ENCODE measurements around the gene SLC39A3. TPM values are rescaled to one million over a fixed set of nuclear protein-coding genes. Genes with fewer than 3 reads are reported as not detected.

SLC39A3 gene
- total and polyA plus RNA-seq, 10 of the 15 experiments (the other 5 are each of a cell fraction or from before 2014, with no cell fraction given) = 0.63 to 67.1 (median 51.2) TPM

DNA sequence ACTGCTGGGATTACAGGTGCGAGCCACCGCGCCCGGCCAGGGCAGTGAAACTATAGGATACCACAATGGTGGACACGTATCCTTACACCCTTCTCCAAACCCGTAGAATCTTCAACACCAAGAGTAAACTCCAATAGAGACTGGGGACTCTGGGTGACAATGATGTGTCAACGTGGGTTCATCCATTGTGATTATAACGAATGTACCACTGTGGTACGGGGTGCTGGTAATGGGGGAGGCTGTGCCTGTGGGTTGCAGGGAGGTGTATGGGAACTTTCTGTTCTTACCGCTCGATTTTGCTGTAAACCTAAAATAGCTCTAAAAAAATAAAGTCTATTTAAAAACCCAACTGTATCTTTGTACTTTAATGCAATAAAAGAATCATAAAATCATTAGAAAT, 49.0 kb downstream of the SLC39A3 start:
- 88% methylated on average over 11 of the region's 11 CpGs for WGBS (ENCODE audit: insufficient coverage, insufficient replicate concordance, low lambda C conversion rate, missing lambda C conversion rate)
- Histone ChIP-seq H3K9ac (ENCODE audit: control insufficient read depth, insufficient read depth, low read length) (no peak overlapping the region), H2AFZ (ENCODE audit: control insufficient read depth, low read depth, low read length) (no peak overlapping the region), H3K27ac (ENCODE audit: control insufficient read depth, insufficient read depth) (no peak overlapping the region), H3K9me3 (replicated peaks; ENCODE audit: control insufficient read depth, insufficient read depth, low read length) (peaks cover 2% of the 10 kb centered on the region; the same call in 1 of the 3 replicates), H3K4me2 (ENCODE audit: control insufficient read depth, insufficient read depth) (no peak overlapping the region), H3K4me1 (ENCODE audit: control insufficient read depth, insufficient read depth, low read length) (peaks cover 17% of the 10 kb centered on the region), H4K20me1 (ENCODE audit: control insufficient read depth, insufficient read depth) (no peaks in the 10 kb centered on the region), H3K4me3 (no peak overlapping the region), H3K27me3 (replicated peaks in 1 of 2; ENCODE audit: control insufficient read depth in 2 of 2, insufficient read depth in 2 of 2, low read length in 1 of 2) (no peaks in the 10 kb centered on the region), H3K36me3 (ENCODE audit: control insufficient read depth in 2 of 2, insufficient read depth in 2 of 2, low read length in 1 of 2) (no peaks in the 10 kb centered on the region; a peak in 1 of 4 replicates), H3K79me2 (ENCODE audit: control insufficient read depth, insufficient read depth, low read length) (peaks cover 16% of the 10 kb centered on the region)
- CTCF ChIA-PET = no interaction called here
- intact Hi-C loops (cut with micrococcal nuclease; ENCODE audit: unreplicated experiment) (no loop called here), in situ Hi-C loops (cut with MboI) (no loop called here)
- POLR2A ChIA-PET = no interaction called here
- SMC1A ChIA-PET (ENCODE audit: uncharacterized antibody, unreplicated experiment) = no interaction called here
- no peak for FAIRE-seq
- no peak for ATAC-seq
- BruUV-seq (replicated peaks) = no TSS peak
- no peak for TF ChIP-seq SUZ12 (IDR thresholded peaks at IDR 0.05; ENCODE audit: unreplicated experiment)
- no peak for TF ChIP-seq ZBED1 (IDR thresholded peaks at IDR 0.05; ENCODE audit: borderline replicate concordance)
- TF ChIP-seq ZNF274 (IDR thresholded peaks at IDR 0.05; ENCODE audit: insufficient read depth, insufficient read length) = no peak
- TF ChIP-seq, protein P1, sequence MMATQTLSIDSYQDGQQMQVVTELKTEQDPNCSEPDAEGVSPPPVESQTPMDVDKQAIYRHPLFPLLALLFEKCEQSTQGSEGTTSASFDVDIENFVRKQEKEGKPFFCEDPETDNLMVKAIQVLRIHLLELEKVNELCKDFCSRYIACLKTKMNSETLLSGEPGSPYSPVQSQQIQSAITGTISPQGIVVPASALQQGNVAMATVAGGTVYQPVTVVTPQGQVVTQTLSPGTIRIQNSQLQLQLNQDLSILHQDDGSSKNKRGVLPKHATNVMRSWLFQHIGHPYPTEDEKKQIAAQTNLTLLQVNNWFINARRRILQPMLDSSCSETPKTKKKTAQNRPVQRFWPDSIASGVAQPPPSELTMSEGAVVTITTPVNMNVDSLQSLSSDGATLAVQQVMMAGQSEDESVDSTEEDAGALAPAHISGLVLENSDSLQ (IDR thresholded peaks at IDR 0.05) = no peak
- no peak for TF ChIP-seq NFYA (IDR thresholded peaks at IDR 0.05; ENCODE audit: borderline replicate concordance, low read depth, low read length)
- no peak for TF ChIP-seq NR2F1 (conservative IDR thresholded peaks at IDR 0.05)
- TF ChIP-seq, protein P2, sequence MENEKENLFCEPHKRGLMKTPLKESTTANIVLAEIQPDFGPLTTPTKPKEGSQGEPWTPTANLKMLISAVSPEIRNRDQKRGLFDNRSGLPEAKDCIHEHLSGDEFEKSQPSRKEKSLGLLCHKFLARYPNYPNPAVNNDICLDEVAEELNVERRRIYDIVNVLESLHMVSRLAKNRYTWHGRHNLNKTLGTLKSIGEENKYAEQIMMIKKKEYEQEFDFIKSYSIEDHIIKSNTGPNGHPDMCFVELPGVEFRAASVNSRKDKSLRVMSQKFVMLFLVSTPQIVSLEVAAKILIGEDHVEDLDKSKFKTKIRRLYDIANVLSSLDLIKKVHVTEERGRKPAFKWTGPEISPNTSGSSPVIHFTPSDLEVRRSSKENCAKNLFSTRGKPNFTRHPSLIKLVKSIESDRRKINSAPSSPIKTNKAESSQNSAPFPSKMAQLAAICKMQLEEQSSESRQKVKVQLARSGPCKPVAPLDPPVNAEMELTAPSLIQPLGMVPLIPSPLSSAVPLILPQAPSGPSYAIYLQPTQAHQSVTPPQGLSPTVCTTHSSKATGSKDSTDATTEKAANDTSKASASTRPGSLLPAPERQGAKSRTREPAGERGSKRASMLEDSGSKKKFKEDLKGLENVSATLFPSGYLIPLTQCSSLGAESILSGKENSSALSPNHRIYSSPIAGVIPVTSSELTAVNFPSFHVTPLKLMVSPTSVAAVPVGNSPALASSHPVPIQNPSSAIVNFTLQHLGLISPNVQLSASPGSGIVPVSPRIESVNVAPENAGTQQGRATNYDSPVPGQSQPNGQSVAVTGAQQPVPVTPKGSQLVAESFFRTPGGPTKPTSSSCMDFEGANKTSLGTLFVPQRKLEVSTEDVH (IDR thresholded peaks at IDR 0.05; ENCODE audit: low read depth, partially characterized antibody) = no peak
- no peak for TF ChIP-seq SUPT20H (IDR thresholded peaks at IDR 0.05; ENCODE audit: borderline replicate concordance, control insufficient read depth, low read depth, low read length)
- no peak for TF ChIP-seq RB1 (IDR thresholded peaks at IDR 0.05; ENCODE audit: borderline replicate concordance)
- TF ChIP-seq HDAC6 (IDR thresholded peaks at IDR 0.05; ENCODE audit: unreplicated experiment) = no peak
- no peak for TF ChIP-seq ASH2L (IDR thresholded peaks at IDR 0.05; ENCODE audit: borderline replicate concordance, low read depth)
- TF ChIP-seq NFYB (IDR thresholded peaks at IDR 0.05; ENCODE audit: insufficient read depth, low read depth, low read length) = no peak
- no peak for TF ChIP-seq ZSCAN29 (IDR thresholded peaks at IDR 0.05)
- no peak for TF ChIP-seq BACH1 (IDR thresholded peaks at IDR 0.05; ENCODE audit: borderline replicate concordance)
- no peak for TF ChIP-seq TCF7 (IDR thresholded peaks at IDR 0.05; ENCODE audit: borderline replicate concordance)
- no peak for TF ChIP-seq TAF1 (IDR thresholded peaks at IDR 0.05; ENCODE audit: borderline replicate concordance, low read depth, low read length)
- TF ChIP-seq, protein P3, sequence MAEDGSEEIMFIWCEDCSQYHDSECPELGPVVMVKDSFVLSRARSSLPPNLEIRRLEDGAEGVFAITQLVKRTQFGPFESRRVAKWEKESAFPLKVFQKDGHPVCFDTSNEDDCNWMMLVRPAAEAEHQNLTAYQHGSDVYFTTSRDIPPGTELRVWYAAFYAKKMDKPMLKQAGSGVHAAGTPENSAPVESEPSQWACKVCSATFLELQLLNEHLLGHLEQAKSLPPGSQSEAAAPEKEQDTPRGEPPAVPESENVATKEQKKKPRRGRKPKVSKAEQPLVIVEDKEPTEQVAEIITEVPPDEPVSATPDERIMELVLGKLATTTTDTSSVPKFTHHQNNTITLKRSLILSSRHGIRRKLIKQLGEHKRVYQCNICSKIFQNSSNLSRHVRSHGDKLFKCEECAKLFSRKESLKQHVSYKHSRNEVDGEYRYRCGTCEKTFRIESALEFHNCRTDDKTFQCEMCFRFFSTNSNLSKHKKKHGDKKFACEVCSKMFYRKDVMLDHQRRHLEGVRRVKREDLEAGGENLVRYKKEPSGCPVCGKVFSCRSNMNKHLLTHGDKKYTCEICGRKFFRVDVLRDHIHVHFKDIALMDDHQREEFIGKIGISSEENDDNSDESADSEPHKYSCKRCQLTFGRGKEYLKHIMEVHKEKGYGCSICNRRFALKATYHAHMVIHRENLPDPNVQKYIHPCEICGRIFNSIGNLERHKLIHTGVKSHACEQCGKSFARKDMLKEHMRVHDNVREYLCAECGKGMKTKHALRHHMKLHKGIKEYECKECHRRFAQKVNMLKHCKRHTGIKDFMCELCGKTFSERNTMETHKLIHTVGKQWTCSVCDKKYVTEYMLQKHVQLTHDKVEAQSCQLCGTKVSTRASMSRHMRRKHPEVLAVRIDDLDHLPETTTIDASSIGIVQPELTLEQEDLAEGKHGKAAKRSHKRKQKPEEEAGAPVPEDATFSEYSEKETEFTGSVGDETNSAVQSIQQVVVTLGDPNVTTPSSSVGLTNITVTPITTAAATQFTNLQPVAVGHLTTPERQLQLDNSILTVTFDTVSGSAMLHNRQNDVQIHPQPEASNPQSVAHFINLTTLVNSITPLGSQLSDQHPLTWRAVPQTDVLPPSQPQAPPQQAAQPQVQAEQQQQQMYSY (CRISPR knock-in tag; IDR thresholded peaks at IDR 0.05) = no peak
- DNase-seq (ENCODE audit: low read depth, low spot score) = no peak
- RAD21 ChIA-PET (ENCODE audit: unreplicated experiment) = no interaction called here

Measured in GM12878 (cell line).